ENCODE measurements around the gene CPEB3.
"Not testable (repeated sequence)": the region's sequence is repeated elsewhere in the genome, so short reads cannot be mapped to it uniquely, and the experiment has no call there.

The CPEB3 gene

DNA sequence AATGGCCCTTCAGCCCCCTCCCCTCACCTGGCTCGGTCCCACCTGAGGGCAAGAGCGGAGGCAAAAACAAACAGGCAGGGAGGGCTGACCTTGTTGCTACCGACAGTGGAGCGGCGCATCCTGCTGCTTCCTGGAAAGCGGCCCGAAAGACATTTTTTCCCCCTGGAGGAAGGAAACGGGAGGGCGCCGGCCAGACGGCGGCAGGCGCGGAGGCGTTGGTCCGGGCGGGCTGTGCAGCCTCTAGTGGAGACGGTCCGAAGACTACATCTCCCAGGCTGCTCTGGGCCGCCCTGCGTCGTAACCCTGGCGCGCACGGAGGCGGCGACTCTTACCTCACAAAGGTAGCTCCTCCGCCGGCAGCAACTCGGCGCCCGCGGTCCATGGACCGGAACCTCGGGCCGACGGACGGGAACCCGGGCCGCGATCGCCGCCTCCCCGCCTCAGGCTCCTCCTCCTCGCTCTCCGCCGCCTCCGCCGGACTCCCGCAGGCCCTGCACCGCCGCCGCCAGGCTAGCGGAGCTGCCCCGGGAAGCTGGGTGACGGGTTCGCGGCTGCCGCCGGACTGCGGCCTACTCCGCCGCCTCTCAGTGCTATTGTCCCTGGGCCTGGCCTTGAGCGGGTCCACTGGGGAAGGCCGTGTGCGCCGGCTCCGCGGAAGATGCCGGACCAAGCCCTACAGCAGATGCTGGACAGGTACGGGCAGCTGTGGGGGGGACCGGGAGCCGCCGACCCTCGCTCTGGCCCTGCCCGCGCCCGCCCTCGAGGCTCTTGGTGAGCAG, at the start of gene CPEB3, which contains the start of gene MARCHF5:
Gene CPEB3, minus strand, starts transcription at position 242 of the 779 bp plus-strand sequence. CDS start 50,728 bp downstream, outside the sequence.
Gene MARCHF5, plus strand, starts transcription at position 331 of the 779 bp plus-strand sequence. Its CDS starts 328 bp downstream, at position 659.
- DNase-seq (ENCODE audit: extremely low read depth, low read depth), result peak; percentile 85
- TF ChIP-seq, protein P1, sequence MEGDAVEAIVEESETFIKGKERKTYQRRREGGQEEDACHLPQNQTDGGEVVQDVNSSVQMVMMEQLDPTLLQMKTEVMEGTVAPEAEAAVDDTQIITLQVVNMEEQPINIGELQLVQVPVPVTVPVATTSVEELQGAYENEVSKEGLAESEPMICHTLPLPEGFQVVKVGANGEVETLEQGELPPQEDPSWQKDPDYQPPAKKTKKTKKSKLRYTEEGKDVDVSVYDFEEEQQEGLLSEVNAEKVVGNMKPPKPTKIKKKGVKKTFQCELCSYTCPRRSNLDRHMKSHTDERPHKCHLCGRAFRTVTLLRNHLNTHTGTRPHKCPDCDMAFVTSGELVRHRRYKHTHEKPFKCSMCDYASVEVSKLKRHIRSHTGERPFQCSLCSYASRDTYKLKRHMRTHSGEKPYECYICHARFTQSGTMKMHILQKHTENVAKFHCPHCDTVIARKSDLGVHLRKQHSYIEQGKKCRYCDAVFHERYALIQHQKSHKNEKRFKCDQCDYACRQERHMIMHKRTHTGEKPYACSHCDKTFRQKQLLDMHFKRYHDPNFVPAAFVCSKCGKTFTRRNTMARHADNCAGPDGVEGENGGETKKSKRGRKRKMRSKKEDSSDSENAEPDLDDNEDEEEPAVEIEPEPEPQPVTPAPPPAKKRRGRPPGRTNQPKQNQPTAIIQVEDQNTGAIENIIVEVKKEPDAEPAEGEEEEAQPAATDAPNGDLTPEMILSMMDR (IDR thresholded peaks at IDR 0.05; ENCODE audit: low read depth, low read length), result peak; percentile 49

DNA sequence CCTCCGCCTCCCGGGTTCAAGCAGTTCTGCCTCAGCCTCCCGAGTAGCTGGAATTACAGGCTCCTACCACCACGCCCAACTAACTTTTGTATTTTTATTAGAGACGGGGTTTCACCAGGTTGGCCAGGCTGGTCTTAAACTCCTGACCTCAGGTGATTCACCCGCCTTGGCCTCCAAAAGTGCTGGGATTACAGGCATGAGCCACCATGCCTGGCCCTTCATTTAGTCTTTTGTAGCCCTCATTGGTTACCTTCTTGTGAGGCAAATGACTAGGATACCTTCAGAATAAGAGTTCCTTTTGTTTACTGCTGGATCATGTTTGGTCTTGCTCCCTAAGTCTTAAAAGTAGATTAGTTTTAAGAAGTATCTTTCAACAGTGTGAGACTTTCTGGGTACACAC, 39.0 kb upstream of the CPEB3 start:
- not testable (repeated sequence) for DNase-seq (ENCODE audit: extremely low read depth, low read depth)

DNA sequence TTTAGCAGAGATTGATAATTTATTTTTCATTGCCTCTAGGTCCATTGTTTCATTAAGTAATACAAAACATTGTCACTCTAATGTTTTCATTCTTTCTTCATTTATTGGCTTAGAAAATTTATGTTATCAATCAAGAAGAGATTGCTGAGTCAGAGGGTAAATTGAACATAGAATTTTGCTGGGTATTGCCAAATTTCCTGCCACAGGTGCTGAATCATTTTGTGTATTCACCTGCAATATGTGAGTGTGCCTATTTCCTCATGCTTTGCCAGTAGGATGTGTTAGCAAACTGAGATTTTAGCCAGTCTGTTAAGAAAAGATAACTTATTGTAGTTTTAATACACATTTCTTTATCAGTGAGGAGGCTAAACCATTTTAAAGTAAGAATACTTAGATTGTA, 38.1 kb upstream of the CPEB3 start:
- DNase-seq (ENCODE audit: extremely low read depth, low read depth), result no peak
- TF ChIP-seq, protein P1 (IDR thresholded peaks at IDR 0.05; ENCODE audit: low read depth, low read length), result no peak

DNA sequence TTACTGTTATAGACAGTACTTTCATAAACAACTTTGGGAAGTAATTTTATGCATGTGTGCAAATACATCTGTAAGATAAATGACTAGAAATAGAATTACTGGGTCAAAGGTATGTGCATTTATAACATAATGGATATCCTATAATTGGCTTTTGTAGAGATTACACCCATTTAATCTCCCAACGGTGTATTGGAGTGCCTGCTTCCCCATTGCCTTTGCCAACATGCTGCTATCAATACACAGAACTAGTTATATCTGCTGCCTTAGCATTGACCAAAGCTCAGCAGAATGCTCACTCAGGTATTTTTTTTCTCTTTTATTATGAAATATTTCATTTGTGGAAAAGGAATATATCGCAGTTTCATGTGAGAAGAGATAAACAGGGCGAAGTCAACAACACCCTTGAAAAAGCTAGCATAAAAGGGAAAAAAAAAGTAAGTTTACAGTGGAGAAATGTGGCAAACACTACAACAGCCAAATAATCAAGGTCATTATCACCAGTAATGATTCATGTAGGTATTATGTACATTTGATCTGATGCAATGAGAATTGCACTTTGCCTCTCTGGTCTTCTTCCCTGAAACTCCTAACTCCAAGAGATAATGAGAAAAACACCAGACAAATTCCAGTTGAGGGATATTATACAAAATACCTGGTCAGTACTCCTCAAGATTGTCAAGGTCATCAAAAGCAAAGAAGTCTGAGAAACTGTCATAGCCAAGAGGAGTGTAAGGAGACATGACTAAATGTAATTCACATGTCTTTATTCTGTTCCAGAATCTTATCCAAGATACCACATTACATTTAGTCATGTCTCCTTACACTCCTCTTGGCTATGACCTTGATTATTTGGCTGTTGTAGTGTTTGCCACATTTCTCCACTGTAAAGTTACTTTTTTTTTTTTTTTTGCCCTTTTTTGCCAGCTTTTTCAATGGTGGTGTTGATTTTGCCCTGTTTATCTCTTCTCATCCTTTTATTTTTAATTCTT, 36.9 kb upstream of the CPEB3 start:
- TF ChIP-seq, protein P1 (IDR thresholded peaks at IDR 0.05; ENCODE audit: low read depth, low read length), result no peak
- DNase-seq (ENCODE audit: extremely low read depth, low read depth), result no peak

DNA sequence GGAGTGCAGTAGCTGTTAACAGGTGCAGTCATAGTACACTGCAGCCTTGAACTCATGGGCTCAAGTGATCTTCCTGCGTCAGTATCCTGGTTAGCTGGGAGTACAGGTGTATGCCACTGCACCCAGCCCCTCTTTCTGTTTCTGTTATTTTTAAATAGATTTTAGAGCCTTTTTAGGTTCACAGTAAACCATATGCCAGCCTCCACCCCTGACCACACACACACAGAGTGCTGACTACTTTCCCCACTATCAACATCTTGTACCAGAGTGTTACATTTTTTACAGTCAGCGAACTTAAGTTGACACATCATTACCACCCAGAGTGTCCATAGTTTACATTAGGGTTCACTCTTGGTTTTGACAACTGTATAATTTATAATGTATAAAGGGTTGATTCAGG, 32.2 kb upstream of the CPEB3 start:
- TF ChIP-seq, protein P1 (IDR thresholded peaks at IDR 0.05; ENCODE audit: low read depth, low read length), result no peak
- no peak for DNase-seq (ENCODE audit: extremely low read depth, low read depth)

- TF ChIP-seq, protein P1 (IDR thresholded peaks at IDR 0.05; ENCODE audit: low read depth, low read length), result no peak
- no peak for DNase-seq (ENCODE audit: extremely low read depth, low read depth)
These were observed 25.7 kb upstream of the CPEB3 start for GRCh38 chr10:92316610-92317009.

DNA sequence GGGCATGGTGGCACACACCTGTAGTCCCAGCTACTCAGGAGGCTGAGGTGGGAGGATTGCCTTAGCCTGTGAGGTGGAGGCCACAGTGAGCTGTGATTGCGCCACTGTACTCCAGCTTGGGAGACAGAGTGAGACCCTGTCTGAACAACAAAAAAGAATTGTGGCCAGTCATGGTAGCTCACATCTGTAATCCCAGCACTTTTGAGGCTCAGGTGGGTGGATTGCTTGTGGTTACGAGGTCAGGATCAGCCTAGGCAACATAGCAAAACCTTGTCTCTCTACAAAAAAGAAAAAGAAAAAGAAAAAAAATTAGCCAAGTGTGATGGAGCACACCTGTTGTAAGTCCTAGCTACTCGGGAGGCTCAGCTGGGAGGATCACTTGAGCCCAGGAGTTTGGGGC, 22.9 kb upstream of the CPEB3 start:
- TF ChIP-seq, protein P1 (IDR thresholded peaks at IDR 0.05; ENCODE audit: low read depth, low read length), result no peak
- DNase-seq (ENCODE audit: extremely low read depth, low read depth), result no peak

All from AG09319 (cell line).